Vagina (tissue), 2 donors: ENCODE measurements around the gene FAM186B.
"Not testable (repeated sequence)": the region's sequence is repeated elsewhere in the genome, so short reads cannot be mapped to it uniquely, and the experiment has no call there.

Source experiments
- CTCF ChIP-seq, 3 experiments: fragments of 450-650 bp in 2 of 3; fragments of 200-600 bp in 1 of 3; sonication (generic) in 1 of 3; IDR thresholded peaks; one replicate each; pipeline ENCODE4 v1.5.1; 2017 to 2019; ENCODE audit warnings: antibody characterized with exemption in 3 of 3, mild to moderate bottlenecking in 2 of 3, moderate library complexity in 2 of 3
- POLR2A ChIP-seq, 2 donors: fragments of 450-650 bp; IDR thresholded peaks; one replicate each; pipeline ENCODE4 v1.6.1; 2017; ENCODE audit warnings: antibody characterized with exemption in 2 of 2, mild to moderate bottlenecking in 2 of 2, moderate library complexity in 2 of 2

- TF ChIP-seq CTCF, POLR2A (IDR thresholded peaks at IDR 0.05): not testable (repeated sequence)
Observed at GRCh38 chr12:49610785-49611184, 5.3 kb upstream of the FAM186B start.
